GM18951 (cell line): ENCODE measurements around the gene ECM2.

ENCODE experiments used
- POLR2A ChIP-seq: IDR thresholded peaks from 4 replicates; pipeline ENCODE4 v1.6.1; 2011; ENCODE audit warnings: mild to moderate bottlenecking; ENCODE audit not compliant: insufficient read length, insufficient read depth; ENCODE audit errors: extremely low read depth
- in situ Hi-C: fragments of 300-500 bp; cut with MboI; formaldehyde crosslinking; loops from one replicate; pipeline ENCODE4 v1.12.0; 2022; ENCODE audit warnings: low sequenced_read_pairs, mixed read lengths, inconsistent platforms; ENCODE audit not compliant: unreplicated experiment

The ECM2 gene

GRCh38 chr9:92503156-92503555, 32.6 kb downstream of the ECM2 start:
- in situ Hi-C loops = no loop called here
- no peak for TF ChIP-seq POLR2A

DNA sequence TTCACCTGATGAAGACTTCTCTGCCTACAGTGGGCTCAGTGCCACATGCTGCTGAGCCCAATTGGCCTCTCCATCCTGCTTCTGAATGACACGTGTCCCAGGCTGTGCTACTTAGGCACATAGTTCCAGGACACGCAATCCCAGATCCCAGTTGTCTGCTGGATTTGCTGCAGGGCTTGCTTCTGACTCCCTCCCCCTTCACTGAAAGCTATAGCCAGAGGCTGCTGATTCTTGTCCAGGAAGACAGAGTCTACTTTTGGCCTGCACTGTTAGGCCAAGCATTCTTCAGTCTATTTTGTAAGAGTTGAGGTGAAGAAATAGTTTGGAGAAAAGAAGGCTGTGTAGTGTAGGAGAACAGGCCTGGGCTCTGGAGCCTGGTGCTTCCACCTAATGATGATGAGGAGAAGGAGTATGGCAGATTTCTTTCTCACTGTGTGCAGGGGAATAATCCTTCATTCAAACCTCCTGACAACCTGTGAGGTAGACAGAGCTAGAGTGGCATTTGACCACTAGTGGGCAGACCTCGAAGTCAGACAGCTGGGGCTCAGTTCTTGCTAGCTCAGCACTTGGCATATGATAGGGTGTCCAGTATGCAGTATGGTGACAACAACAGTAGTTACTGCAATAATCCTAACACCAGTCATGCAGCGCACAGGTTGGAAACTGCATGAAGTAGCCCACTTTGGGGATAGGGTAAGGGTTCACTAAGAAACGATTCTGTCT, 34.0 kb downstream of the ECM2 start:
- no peak for TF ChIP-seq POLR2A
- in situ Hi-C loops = no loop called here

- in situ Hi-C loops = no loop called here
- TF ChIP-seq POLR2A = no peak
These were observed 35.1 kb downstream of the ECM2 start for GRCh38 chr9:92500725-92501124.

GRCh38 chr9:92499701-92500100, 36.1 kb downstream of the ECM2 start:
- in situ Hi-C loops = no loop called here
- no peak for TF ChIP-seq POLR2A

- TF ChIP-seq POLR2A = no peak
- in situ Hi-C loops = no loop called here
These were observed 39.2 kb downstream of the ECM2 start for GRCh38 chr9:92496396-92497176.

GRCh38 chr9:92494856-92495255, 40.9 kb downstream of the ECM2 start:
- TF ChIP-seq POLR2A = no peak

GRCh38 chr9:92493749-92494387, 41.9 kb downstream of the ECM2 start:
- in situ Hi-C loops = no loop called here
- TF ChIP-seq POLR2A = no peak

More at GRCh38 chr9:92494856-92495255, 40.9 kb downstream of the ECM2 start:
- in situ Hi-C loops = no loop called here

- TF ChIP-seq POLR2A = no peak
- in situ Hi-C loops = no loop called here
These were observed 42.9 kb downstream of the ECM2 start for GRCh38 chr9:92492781-92493401.

DNA sequence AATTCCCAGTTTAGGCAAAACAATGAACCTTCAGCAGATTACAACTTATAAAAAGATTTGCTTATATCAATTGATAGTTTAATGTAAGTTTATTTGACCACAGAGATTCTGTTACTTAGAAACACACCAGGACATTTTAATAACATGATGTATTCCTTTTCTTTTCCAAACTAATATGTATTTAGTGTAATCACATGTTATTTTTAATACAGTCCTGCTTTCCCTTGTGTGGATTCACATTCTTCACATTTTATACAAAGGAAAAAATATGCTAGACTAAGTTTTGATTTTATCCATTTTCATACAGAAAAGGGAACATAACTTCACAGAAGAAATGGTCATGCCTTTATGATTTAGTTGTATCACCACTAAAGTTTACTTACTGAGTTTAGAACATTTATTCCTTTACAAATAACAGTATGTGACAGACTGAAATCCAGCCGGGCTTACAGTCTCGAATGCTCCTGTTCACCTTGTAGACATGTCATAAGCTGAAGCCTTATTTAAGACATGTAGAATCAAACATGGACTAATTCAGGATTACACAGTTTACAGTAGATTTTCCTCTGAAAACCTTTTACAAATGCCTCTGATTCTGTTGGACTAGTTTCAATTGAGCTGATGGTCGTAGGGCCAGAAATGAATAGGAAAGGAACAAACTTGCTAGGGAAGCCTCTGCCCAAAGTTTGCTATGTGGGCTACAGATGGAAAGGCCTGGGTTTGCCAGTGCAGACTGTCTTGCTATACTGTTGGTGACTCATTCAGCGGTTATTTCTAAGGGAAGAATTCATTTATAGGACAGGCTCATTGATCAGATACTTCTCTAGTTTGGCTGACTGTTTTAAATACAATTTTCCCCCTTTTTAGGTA, 46.9 kb downstream of the ECM2 start:
- in situ Hi-C loops = no loop called here

DNA sequence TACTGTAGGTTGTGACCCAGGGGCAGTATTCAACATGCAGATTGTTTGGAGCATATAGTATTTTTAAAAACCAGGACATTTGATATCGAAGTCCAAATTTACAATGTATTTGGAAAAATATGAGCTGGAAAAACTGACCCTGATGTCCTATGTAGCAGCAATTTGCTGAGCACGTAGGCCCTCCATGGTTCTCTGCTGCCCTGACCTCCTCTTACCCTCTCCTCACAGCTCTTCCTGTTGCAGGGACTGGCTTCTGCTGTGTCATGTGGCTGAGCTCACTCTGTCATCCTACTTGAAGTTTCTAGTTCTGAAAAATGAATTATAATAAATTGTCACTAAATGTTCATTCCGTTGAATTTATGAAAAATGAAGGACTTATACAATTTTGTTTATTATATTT, 49.4 kb downstream of the ECM2 start:
- TF ChIP-seq POLR2A = no peak
- in situ Hi-C loops = no loop called here

More for the DNA sequence above, 46.9 kb downstream of the ECM2 start:
- TF ChIP-seq POLR2A = no peak

GRCh38 chr9:92484563-92484962, 51.2 kb downstream of the ECM2 start:
- in situ Hi-C loops = no loop called here
- no peak for TF ChIP-seq POLR2A
